HepG2 (cell line): ENCODE measurements around the gene POC1B. TPM values are rescaled to one million over a fixed set of nuclear protein-coding genes. Genes with fewer than 3 reads are reported as not detected.

ENCODE experiments used
- ARHGAP35 ChIP-seq: sonication (generic); formaldehyde crosslinking; IDR thresholded peaks from 2 replicates; pipeline ENCODE4 v1.9.0; 2022; ENCODE audit warnings: mild to moderate bottlenecking, inconsistent platforms, moderate library complexity, missing genetic modification reagents, borderline replicate concordance
- ELF3 ChIP-seq: IDR thresholded peaks from 2 replicates; pipeline ENCODE4 v1.6.1; 2016; ENCODE audit warnings: missing genetic modification reagents, missing compliant biosample characterization
- ISL2 ChIP-seq: sonication (generic); formaldehyde crosslinking; IDR thresholded peaks from 2 replicates; pipeline ENCODE4 v1.5.0; 2020; ENCODE audit warnings: missing genetic modification reagents
- KLF16 ChIP-seq, 2 experiments: sonication (generic) in 1 of 2; formaldehyde crosslinking in 1 of 2; IDR thresholded peaks; 2 replicates each; pipeline versions ENCODE4 v1.6.1 to v1.8.0; 2016 to 2023; ENCODE audit warnings: missing genetic modification reagents in 2 of 2, missing compliant biosample characterization in 1 of 2
- KLF6 ChIP-seq: IDR thresholded peaks from 2 replicates; pipeline ENCODE4 v1.8.0; 2016; ENCODE audit warnings: missing biosample characterization, missing genetic modification reagents
- KMT2B ChIP-seq: IDR thresholded peaks from 2 replicates; pipeline ENCODE4 v1.6.1; 2016; ENCODE audit warnings: missing genetic modification reagents, missing compliant biosample characterization
- MIER2 ChIP-seq: IDR thresholded peaks from 2 replicates; pipeline ENCODE4 v1.6.1; 2016; ENCODE audit warnings: missing biosample characterization, missing genetic modification reagents
- MIER3 ChIP-seq: IDR thresholded peaks from 2 replicates; pipeline ENCODE4 v1.6.1; 2016; ENCODE audit warnings: missing compliant biosample characterization, borderline replicate concordance
- MYPOP ChIP-seq: sonication (generic); formaldehyde crosslinking; IDR thresholded peaks from 2 replicates; pipeline ENCODE4 v1.8.1; 2023; ENCODE audit warnings: mild to moderate bottlenecking, moderate library complexity, missing genetic modification reagents
- NRL ChIP-seq: sonication (generic); formaldehyde crosslinking; IDR thresholded peaks from 2 replicates; pipeline ENCODE4 v1.5.0; 2020; ENCODE audit warnings: missing genetic modification reagents, mild to moderate bottlenecking, moderate library complexity, borderline replicate concordance
- PRDM4 ChIP-seq: sonication (generic); formaldehyde crosslinking; IDR thresholded peaks from 2 replicates; pipeline ENCODE4 v1.9.0; 2021; ENCODE audit warnings: missing genetic modification reagents, borderline replicate concordance
- PREB ChIP-seq: sonication (generic); formaldehyde crosslinking; IDR thresholded peaks from 2 replicates; pipeline ENCODE4 v1.4.0; 2020; ENCODE audit warnings: missing genetic modification reagents
- TFDP1 ChIP-seq: IDR thresholded peaks from 2 replicates; pipeline ENCODE4 v1.6.1; 2016; ENCODE audit warnings: missing compliant biosample characterization, missing genetic modification reagents, borderline replicate concordance
- TGIF2 ChIP-seq: IDR thresholded peaks from 2 replicates; pipeline ENCODE4 v1.6.1; 2016; ENCODE audit warnings: control low read depth, missing compliant biosample characterization
- WIZ ChIP-seq: sonication (generic); formaldehyde crosslinking; IDR thresholded peaks from 2 replicates; pipeline ENCODE4 v1.5.1; 2020; ENCODE audit warnings: mild to moderate bottlenecking, missing genetic modification reagents
- XBP1 ChIP-seq: sonication (generic); formaldehyde crosslinking; IDR thresholded peaks from 2 replicates; pipeline ENCODE4 v1.5.0; 2020; ENCODE audit warnings: missing genetic modification reagents
- ZNF12 ChIP-seq: sonication (generic); formaldehyde crosslinking; IDR thresholded peaks from 2 replicates; pipeline ENCODE4 v1.5.0; 2020; ENCODE audit warnings: missing genetic modification reagents
- ZNF335 ChIP-seq: sonication (generic); formaldehyde crosslinking; IDR thresholded peaks from 2 replicates; pipeline ENCODE4 v1.4.0; 2020; ENCODE audit warnings: missing genetic modification reagents
- ZNF451 ChIP-seq: sonication (generic); formaldehyde crosslinking; IDR thresholded peaks from 2 replicates; pipeline ENCODE4 v1.5.0; 2020; ENCODE audit warnings: mild to moderate bottlenecking, missing genetic modification reagents
- ZNF510 ChIP-seq: sonication (generic); formaldehyde crosslinking; IDR thresholded peaks from 2 replicates; pipeline ENCODE4 v1.4.0; 2020; ENCODE audit warnings: low read depth, mild to moderate bottlenecking, missing genetic modification reagents
- ZNF639 ChIP-seq: conservative IDR thresholded peaks from 2 replicates; pipeline ENCODE4 v1.6.1; 2018; ENCODE audit warnings: missing genetic modification reagents
- ZNF761 ChIP-seq: sonication (generic); formaldehyde crosslinking; conservative IDR thresholded peaks from 2 replicates; pipeline ENCODE4 v1.4.0; 2020; ENCODE audit warnings: mild to moderate bottlenecking, missing genetic modification reagents
- ZNF773 ChIP-seq: sonication (generic); formaldehyde crosslinking; IDR thresholded peaks from 2 replicates; pipeline ENCODE4 v1.4.0; 2020; ENCODE audit warnings: missing genetic modification reagents, borderline replicate concordance
- polyA plus RNA-seq, 8 experiments: library from polyadenylated mRNA; depleted of rRNA in 3 of 8; stranded (reverse) in 7 of 8; unstranded in 1 of 8; fragments of >200 nt; fragmentation: Illumina TruSeq in 4 of 8; extraction: Trizol in 4 of 8; gene quantifications; 2 replicates each; pipeline versions ENCODE4 v1.2.1 to v1.2.3, GENCODE V29; 2011 to 2016; ENCODE audit warnings: low read depth in 4 of 8, missing spikeins in 1 of 8, mixed read lengths in 1 of 8; ENCODE audit not compliant: insufficient read depth in 1 of 8
- total RNA-seq, 5 experiments: library from RNA; depleted of rRNA; stranded (reverse); fragments of >200 nt; fragmentation: Illumina TruSeq; extraction: Trizol; gene quantifications; 2 replicates each; pipeline ENCODE4 v1.2.3, GENCODE V29; 2016; ENCODE audit warnings: low read depth in 1 of 5

POC1B gene
- total and polyA plus RNA-seq, 2 of the 13 experiments (the other 11 are each of a cell fraction or from before 2014, with no cell fraction given), result 9.3 to 11.0 TPM

GRCh38 chr12:89524541-89525304, 1.1 kb downstream of the POC1B start, which contains the start of gene GALNT4 (continued):
- no peak for TF ChIP-seq PRDM4 (CRISPR knock-in tag)
- TF ChIP-seq ARHGAP35 (CRISPR knock-in tag), result no peak
- TF ChIP-seq KLF16 (CRISPR knock-in tag; IDR thresholded peaks at IDR 0.05), result peak in 1 of 2 experiments; percentile 67; a peak in 1 of 4 replicates
- no peak for TF ChIP-seq TFDP1
- TF ChIP-seq PREB (CRISPR knock-in tag), result no peak
- TF ChIP-seq ZNF12 (CRISPR knock-in tag), result 0 out of 2 replicates have a peak, but pooled peaks have one; percentile 10
- peak; percentile 76 for TF ChIP-seq ELF3 (CRISPR knock-in tag)
- no peak for TF ChIP-seq ZNF639 (CRISPR knock-in tag)
- TF ChIP-seq WIZ, result no peak
- peak; percentile 87 for TF ChIP-seq KMT2B
- TF ChIP-seq NRL (CRISPR knock-in tag), result no peak; the same call in 1 of the 2 replicates
- TF ChIP-seq ZNF451 (CRISPR knock-in tag), result no peak
- no peak for TF ChIP-seq ZNF773
- 0 out of 2 replicates have a peak, but pooled peaks have one; percentile 38 for TF ChIP-seq MIER2 (CRISPR knock-in tag)
- no peak; the same call in 1 of the 2 replicates for TF ChIP-seq KLF6 (CRISPR knock-in tag)
- no peak for TF ChIP-seq ZNF510 (CRISPR knock-in tag)
- TF ChIP-seq MIER3, result no peak
- TF ChIP-seq TGIF2 (CRISPR knock-in tag), result peak; percentile 43; the same call in 1 of the 2 replicates
- TF ChIP-seq XBP1 (CRISPR knock-in tag), result no peak
- no peak for TF ChIP-seq ZNF761 (CRISPR knock-in tag)
- TF ChIP-seq ISL2, result no peak
- no peak; the same call in none of the 2 replicates for TF ChIP-seq MYPOP (CRISPR knock-in tag)
- TF ChIP-seq ZNF335, result peak; percentile 43; the same call in 1 of the 2 replicates
